Stomach (tissue), 9 donors: ENCODE results near the gene CMTM6. TPM values are rescaled to one million over a fixed set of nuclear protein-coding genes. Genes with fewer than 3 reads are reported as not detected.

Experiments used
- DNase-seq, 2 donors: peaks; one replicate each; pipeline versions ENCODE4 v3.0.0 to v3.0.0-alpha.2; 2013 to 2019
- H3K27ac ChIP-seq, 5 donors: fragments of 200-600 bp in 4 of 5; sonication (generic) in 4 of 5; one replicate each; pipeline ENCODE4 v1.5.1; 2013 to 2019; ENCODE audit warnings: mild to moderate bottlenecking in 1 of 5, moderate library complexity in 1 of 5
- H3K27me3 ChIP-seq, 3 donors: fragments of 200-600 bp; sonication (generic); one replicate each; pipeline ENCODE4 v1.5.1; 2017 to 2019; ENCODE audit warnings: mixed run types in 1 of 3
- H3K36me3 ChIP-seq, 4 donors: fragments of 200-600 bp; sonication (generic); 1 replicate in 3 of 4; 2 replicates in 1 of 4; pipeline ENCODE4 v1.5.1; 2016 to 2019
- H3K4me1 ChIP-seq, 4 donors: fragments of 200-600 bp; sonication (generic); one replicate each; pipeline ENCODE4 v1.5.1; 2016 to 2019
- H3K4me3 ChIP-seq, 4 donors: fragments of 200-600 bp; sonication (generic) in 3 of 4; one replicate each; pipeline ENCODE4 v1.5.1; 2016 to 2019; ENCODE audit warnings: mild to moderate bottlenecking in 1 of 4
- H3K9me3 ChIP-seq, 4 donors: fragments of 200-600 bp; sonication (generic); one replicate each; pipeline ENCODE4 v1.5.1; 2016 to 2019
- EP300 ChIP-seq: sonication (generic); formaldehyde crosslinking; IDR thresholded peaks from one replicate; pipeline ENCODE4 v1.6.1; 2017; ENCODE audit warnings: antibody characterized with exemption
- POLR2A ChIP-seq, 4 donors: fragments of 450-650 bp; IDR thresholded peaks; one replicate each; pipeline ENCODE4 v1.6.1; 2016; ENCODE audit warnings: antibody characterized with exemption in 4 of 4, control low read depth in 2 of 4, mild to moderate bottlenecking in 1 of 4, moderate library complexity in 1 of 4
- POLR2AphosphoS5 ChIP-seq, 3 donors: sonication (generic); formaldehyde crosslinking; IDR thresholded peaks; one replicate each; pipeline ENCODE4 v1.6.1; 2016; ENCODE audit warnings: antibody characterized with exemption in 3 of 3
- whole genome bisulfite sequencing, 5 donors: extraction: QIAGEN DNeasy Blood & Tissue Kit in 3 of 5; methylation state at CpG; one replicate each; pipeline versions ENCODE4 v1.1.5 to v1.1.7; 2013 to 2018; 5-methylcytosine and 5-hydroxymethylcytosine counted together
- intact Hi-C: fragments of 100-400 bp; cut with DNase I; formaldehyde crosslinking; loops from one replicate; pipeline ENCODE4 v1.15.1; 2023; ENCODE audit warnings: low total_unique reads
- polyA plus RNA-seq, 3 donors: library from polyadenylated mRNA; stranded (reverse); fragments of 200-250 nt; gene quantifications; one replicate each; pipeline ENCODE4 v1.2.3, GENCODE V29; 2013
- total RNA-seq, 5 donors: library from RNA; depleted of rRNA; stranded (reverse); fragments of >200 nt; gene quantifications; one replicate each; pipeline versions ENCODE4 v1.1.0 to v1.2.3, GENCODE V29; 2014 to 2016
- TF ChIP-seq, protein P1 (sequence below), 7 experiments: fragments of 450-650 bp in 4 of 7; fragments of 200-600 bp in 3 of 7; sonication (generic) in 3 of 7; IDR thresholded peaks; one replicate each; pipeline ENCODE4 v1.5.1; 2016 to 2019; ENCODE audit warnings: antibody characterized with exemption in 7 of 7, control low read depth in 2 of 7, mild to moderate bottlenecking in 1 of 7
- donor health status: healthy with polysubstance abuse.
- donor health status: Bipolar disorder and iron deficiency.
- donor health status: healthy.

CMTM6 gene
- total and polyA plus RNA-seq, 8 donors, result 5.8 to 133 (median 15.2) TPM

DNA sequence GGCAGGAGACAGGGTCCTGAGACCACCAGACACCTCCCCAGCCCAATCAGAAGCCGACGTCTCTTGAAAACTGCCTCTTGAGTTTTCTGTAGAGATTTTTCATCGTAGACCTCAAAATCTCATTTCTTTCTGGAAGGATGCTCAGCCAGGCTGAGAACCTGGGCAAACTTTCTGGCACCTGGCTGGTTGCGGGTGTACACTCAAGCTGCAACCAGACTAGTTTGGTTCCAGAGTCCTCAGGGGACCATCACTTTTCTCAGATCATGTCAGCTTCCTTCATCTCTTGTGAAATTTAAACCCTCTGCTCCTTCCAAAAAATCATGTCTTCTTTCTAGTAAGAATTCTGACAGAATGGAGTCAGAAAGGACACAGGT lies 65.8 kb downstream of the CMTM6 start:
- H3K9me3 ChIP-seq, result no peaks in the 10 kb centered on the region
- intact Hi-C loops, result no loop called here
- DNase-seq, result no peak
- H3K36me3 ChIP-seq, result peaks cover 0 to 3% (median 0%) of the 10 kb centered on the region in 4 donors
- WGBS, 5 donors, result 91 to 96% (median 95%) methylated on average over 4 of the region's 4 CpGs
- no peaks in the 10 kb centered on the region for H3K27me3 ChIP-seq
- TF ChIP-seq POLR2AphosphoS5 (IDR thresholded peaks at IDR 0.05), result no peak
- H3K27ac ChIP-seq, result no peak overlapping the region
- peaks cover 0 to 23% (median 5%) of the 10 kb centered on the region in 4 donors for H3K4me1 ChIP-seq
- no peak overlapping the region for H3K4me3 ChIP-seq

DNA sequence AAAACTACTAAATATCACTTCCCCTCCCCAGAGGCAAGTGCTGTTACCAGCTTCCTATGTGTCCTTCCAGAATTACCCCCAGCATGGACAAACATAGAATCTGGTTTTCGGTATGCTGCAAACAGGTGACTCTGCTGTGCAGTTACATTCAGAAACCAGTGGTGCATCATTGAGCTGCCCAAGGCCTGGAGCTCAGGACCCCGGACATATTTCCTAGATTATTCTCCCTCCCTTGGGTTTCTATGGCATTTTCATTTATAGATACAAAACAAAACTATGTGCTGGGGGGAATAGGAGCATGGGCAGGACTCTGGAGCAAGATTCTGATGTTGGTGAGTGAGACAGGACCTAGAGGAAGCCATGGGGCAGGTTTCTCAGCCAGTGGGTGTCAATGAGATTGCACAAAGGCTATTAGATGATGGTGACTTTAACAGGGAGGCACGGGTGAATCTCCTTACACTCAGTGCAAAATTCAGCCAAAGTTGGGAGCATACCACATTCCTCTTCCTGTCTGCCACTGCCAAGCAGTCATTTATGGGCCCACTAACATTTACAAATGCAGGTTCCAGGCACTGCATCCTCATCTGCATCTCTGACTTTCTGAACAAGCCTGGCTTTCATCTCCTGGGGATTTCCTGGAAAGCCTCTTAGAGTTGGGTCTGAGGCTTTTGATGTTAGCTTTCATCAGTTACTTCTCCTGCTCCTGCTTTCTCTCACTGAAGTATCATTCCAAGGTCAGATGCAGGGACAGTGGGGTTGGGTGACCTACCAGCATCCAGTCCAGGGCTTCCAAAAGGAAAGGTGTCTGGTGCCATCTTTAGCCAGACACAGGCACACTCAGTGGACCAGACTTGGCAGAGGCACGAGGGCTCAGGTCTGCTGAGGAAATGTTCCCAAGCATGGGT lies 66.5 kb downstream of the CMTM6 start:
- Histone ChIP-seq H3K4me3 (no peak overlapping the region), H3K4me1 (peaks cover 0 to 29% (median 5%) of the 10 kb centered on the region in 4 donors), H3K9me3 (no peaks in the 10 kb centered on the region), H3K36me3 (no peaks in the 10 kb centered on the region), H3K27ac (no peak overlapping the region), H3K27me3 (no peaks in the 10 kb centered on the region)
- no peak for DNase-seq
- 70 to 91% (median 86%) methylated on average over 4 of the region's 4 CpGs for WGBS, 5 donors
- TF ChIP-seq POLR2AphosphoS5 (IDR thresholded peaks at IDR 0.05) (no peak), EP300 (no peak), POLR2A (IDR thresholded peaks at IDR 0.05) (no peak)
- TF ChIP-seq, protein P1, sequence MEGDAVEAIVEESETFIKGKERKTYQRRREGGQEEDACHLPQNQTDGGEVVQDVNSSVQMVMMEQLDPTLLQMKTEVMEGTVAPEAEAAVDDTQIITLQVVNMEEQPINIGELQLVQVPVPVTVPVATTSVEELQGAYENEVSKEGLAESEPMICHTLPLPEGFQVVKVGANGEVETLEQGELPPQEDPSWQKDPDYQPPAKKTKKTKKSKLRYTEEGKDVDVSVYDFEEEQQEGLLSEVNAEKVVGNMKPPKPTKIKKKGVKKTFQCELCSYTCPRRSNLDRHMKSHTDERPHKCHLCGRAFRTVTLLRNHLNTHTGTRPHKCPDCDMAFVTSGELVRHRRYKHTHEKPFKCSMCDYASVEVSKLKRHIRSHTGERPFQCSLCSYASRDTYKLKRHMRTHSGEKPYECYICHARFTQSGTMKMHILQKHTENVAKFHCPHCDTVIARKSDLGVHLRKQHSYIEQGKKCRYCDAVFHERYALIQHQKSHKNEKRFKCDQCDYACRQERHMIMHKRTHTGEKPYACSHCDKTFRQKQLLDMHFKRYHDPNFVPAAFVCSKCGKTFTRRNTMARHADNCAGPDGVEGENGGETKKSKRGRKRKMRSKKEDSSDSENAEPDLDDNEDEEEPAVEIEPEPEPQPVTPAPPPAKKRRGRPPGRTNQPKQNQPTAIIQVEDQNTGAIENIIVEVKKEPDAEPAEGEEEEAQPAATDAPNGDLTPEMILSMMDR (IDR thresholded peaks at IDR 0.05), result no peak
- intact Hi-C loops, result no loop called here

DNA sequence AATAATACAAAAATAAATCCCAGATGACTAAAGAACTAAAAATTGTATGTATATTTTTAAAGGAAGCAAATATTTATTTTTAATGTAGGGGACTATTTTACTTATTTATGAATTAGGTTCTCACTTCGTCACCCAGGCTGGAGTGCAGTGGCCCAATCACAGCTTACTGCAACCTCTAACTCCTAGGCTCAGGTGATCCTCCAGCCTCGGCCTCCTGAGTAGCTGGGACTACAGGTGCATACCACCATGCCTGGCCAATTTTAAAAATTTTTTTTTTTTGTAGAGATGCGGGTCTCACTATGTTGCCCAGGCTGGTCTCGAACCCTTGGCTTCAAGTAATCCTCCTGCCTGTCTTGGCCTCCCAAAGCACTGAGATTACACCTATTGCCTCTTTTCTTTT lies 68.4 kb downstream of the CMTM6 start:
- DNase-seq, result no peak
- no peak overlapping the region for H3K4me3 ChIP-seq
- H3K36me3 ChIP-seq, result no peaks in the 10 kb centered on the region
- no peak for TF ChIP-seq EP300
- peaks cover 0 to 33% (median 5%) of the 10 kb centered on the region in 4 donors for H3K4me1 ChIP-seq
- intact Hi-C loops, result no loop called here
- no peaks in the 10 kb centered on the region for H3K9me3 ChIP-seq
- H3K27me3 ChIP-seq, result no peaks in the 10 kb centered on the region
- 96 to 99% (median 98%) methylated on average over 4 of the region's 4 CpGs for WGBS, 5 donors
- no peak overlapping the region for H3K27ac ChIP-seq

DNA sequence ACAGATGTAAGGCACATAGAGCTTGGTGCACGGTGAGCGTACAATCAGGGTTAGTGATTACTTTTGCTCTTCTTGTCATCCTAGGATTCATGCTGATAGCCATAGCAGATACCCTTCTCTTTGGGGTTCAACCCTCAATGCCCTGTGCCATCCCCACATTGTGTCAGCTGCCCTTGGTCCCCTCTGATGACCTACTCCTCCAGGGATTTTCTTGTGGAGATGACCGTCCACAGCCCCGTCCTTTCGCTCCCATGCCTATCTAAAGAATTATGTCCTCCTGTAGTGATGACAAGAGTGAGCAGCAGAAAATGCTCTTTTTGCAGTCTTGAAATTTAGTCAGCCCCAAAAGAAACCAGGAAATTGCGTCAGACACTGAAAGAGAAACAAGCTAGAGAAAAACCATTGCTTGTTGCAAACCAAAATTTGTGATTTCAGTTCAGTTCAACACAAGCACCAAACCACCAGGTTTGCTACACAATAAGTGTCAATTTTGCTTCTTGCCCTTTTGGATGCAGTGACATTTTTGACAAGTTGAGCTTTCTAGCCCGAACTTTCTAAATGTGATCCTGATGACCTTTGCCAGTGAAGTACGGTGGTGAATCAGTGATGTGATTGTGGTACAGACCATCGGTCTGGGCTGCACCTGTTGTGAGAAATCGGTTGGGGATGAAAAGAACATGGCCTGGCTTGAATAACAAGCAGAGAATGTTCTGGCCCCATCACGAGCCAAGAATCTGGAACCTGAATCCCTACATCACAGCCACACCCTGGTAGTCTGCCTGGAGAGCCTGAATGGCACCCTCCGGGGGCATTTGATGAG lies 69.7 kb downstream of the CMTM6 start:
- WGBS, 5 donors, result 82 to 89% (median 85%) methylated on average over 12 of the region's 12 CpGs
- no peak for TF ChIP-seq EP300
- TF ChIP-seq, protein P1 (IDR thresholded peaks at IDR 0.05), result no peak
- TF ChIP-seq POLR2A (IDR thresholded peaks at IDR 0.05), result no peak
- TF ChIP-seq POLR2AphosphoS5 (IDR thresholded peaks at IDR 0.05), result no peak
- no peak for DNase-seq
- Histone ChIP-seq H3K27ac (peak overlapping the region in 4 of 5 donors; percentile 7 to 73 (median 34)), H3K4me3 (no peak overlapping the region), H3K9me3 (no peaks in the 10 kb centered on the region), H3K4me1 (peaks cover 0 to 42% (median 8%) of the 10 kb centered on the region in 4 donors), H3K27me3 (no peaks in the 10 kb centered on the region), H3K36me3 (no peaks in the 10 kb centered on the region)
- intact Hi-C loops, result no loop called here

DNA sequence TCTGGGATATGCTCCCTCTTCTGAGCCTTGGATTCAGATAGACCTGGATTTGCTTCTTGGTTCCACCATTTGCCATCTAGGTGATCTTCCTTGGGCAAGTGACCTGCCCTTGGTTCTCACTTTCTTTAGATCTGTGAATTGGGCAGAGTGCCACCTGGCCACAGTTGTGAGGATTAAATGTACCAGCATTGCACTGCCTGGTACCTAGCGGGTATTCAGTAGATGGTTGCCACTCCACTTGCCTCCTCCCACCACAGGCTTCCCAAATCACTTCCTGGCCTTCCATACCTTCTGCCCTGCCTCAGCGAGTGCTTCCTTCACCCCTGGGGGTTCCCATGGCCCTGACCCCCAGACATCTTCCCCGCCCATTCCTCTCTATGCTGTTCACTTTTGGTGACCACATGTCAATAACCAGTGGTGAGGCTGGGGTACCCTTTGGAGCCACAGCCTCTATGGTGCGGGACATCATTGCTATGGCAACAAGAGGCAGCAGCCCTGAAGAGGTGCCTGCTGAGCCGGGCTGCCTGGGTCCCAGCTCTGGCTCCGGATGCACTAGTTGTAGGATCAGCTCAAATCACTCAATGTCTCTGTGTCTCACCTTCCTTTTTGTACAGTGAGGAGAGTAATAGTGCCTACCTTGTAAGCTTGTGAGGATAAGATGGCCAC lies 70.5 kb downstream of the CMTM6 start:
- TF ChIP-seq EP300 (no peak), POLR2AphosphoS5 (IDR thresholded peaks at IDR 0.05) (no peak), POLR2A (IDR thresholded peaks at IDR 0.05) (no peak)
- TF ChIP-seq, protein P1 (IDR thresholded peaks at IDR 0.05), result no peak
- H3K9me3 ChIP-seq, result no peaks in the 10 kb centered on the region
- intact Hi-C loops, result no loop called here
- no peak overlapping the region for H3K4me3 ChIP-seq
- H3K36me3 ChIP-seq, result no peaks in the 10 kb centered on the region
- peaks cover 0 to 44% (median 8%) of the 10 kb centered on the region in 4 donors for H3K4me1 ChIP-seq
- H3K27me3 ChIP-seq, result no peaks in the 10 kb centered on the region
- peak overlapping the region in 2 of 5 donors; percentile 27 to 73 for H3K27ac ChIP-seq
- WGBS, 5 donors, result 82 to 92% (median 89%) methylated on average over 4 to 6 of the region's 6 CpGs
- DNase-seq, result peak in 1 of 2 donors; percentile 45
